ENCODE data around the gene SOX4. TPM values are rescaled to one million over a fixed set of nuclear protein-coding genes. Genes with fewer than 3 reads are reported as not detected.

SOX4 gene
- total and polyA plus RNA-seq, 2 donors (not counting 3 experiments of a cell fraction or from before 2014, with no cell fraction given): 20.4 to 121 TPM

DNA sequence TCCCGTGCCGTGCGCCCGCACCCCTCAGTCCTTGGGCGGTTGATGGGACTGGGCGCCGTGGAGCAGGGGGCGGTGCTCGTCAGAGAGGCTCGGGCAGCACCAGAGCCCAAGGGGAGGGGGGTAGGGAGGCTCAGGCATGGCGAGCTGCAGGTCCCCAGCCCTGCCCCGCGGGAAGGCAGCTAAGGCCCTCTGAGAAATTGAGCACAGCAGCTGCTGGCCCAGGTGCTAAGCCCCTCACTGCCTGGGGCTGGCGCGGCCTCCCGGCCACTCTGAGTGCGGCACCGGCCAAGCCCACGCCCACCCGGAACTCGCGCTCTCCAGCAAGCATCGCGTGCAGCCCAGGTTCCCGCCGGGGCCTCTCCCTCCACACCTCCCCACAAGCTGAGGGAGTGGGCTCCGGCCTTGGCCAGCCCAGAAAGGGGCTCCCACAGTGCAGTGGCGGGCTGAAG is 16.4 kb downstream of the SOX4 start:
- H3K36me3 ChIP-seq (ENCODE audit: control insufficient read depth in 2 of 2, extremely low read depth in 1 of 2, insufficient read depth in 2 of 2, low read length in 2 of 2): no peaks in the 10 kb centered on the region
- no peak overlapping the region for H2AFZ ChIP-seq (ENCODE audit: low read depth, low read length)
- intact Hi-C loops (cut with micrococcal nuclease): no loop called here
- dilution Hi-C loops (cut with MboI; ENCODE audit: extremely low pct_ligation_motif_present, low sequenced_read_pairs): no loop called here
- DNase-seq (ENCODE audit: low read depth, low spot score) (no peak), FAIRE-seq (no peak)
- BruUV-seq (replicated peaks): no TSS peak
- H3K4me1 ChIP-seq (ENCODE audit: control insufficient read depth, extremely low read depth, insufficient read depth, low read length): peaks cover 4% of the 10 kb centered on the region
- TF ChIP-seq, protein P1, sequence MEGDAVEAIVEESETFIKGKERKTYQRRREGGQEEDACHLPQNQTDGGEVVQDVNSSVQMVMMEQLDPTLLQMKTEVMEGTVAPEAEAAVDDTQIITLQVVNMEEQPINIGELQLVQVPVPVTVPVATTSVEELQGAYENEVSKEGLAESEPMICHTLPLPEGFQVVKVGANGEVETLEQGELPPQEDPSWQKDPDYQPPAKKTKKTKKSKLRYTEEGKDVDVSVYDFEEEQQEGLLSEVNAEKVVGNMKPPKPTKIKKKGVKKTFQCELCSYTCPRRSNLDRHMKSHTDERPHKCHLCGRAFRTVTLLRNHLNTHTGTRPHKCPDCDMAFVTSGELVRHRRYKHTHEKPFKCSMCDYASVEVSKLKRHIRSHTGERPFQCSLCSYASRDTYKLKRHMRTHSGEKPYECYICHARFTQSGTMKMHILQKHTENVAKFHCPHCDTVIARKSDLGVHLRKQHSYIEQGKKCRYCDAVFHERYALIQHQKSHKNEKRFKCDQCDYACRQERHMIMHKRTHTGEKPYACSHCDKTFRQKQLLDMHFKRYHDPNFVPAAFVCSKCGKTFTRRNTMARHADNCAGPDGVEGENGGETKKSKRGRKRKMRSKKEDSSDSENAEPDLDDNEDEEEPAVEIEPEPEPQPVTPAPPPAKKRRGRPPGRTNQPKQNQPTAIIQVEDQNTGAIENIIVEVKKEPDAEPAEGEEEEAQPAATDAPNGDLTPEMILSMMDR (IDR thresholded peaks at IDR 0.05; ENCODE audit: extremely low read depth in 1 of 2, insufficient read depth in 1 of 2, low read depth in 1 of 2, low read length in 2 of 2): no peak
- TF ChIP-seq POLR2A (IDR thresholded peaks at IDR 0.05; ENCODE audit: low read depth, low read length): no peak
- TF ChIP-seq POLR2AphosphoS5 (IDR thresholded peaks at IDR 0.05; ENCODE audit: insufficient read depth, low read depth, low read length): no peak
- TF ChIP-seq EZH2 (IDR thresholded peaks at IDR 0.05; ENCODE audit: borderline replicate concordance, low read depth, low read length, severe bottlenecking): no peak
- TF ChIP-seq JUN (IDR thresholded peaks at IDR 0.05; ENCODE audit: borderline replicate concordance, insufficient read depth, insufficient read length, low read depth): no peak
- no peak for TF ChIP-seq GATA2 (IDR thresholded peaks at IDR 0.05; ENCODE audit: insufficient read depth, insufficient read length, low read depth, low read length)
- TF ChIP-seq MYC (IDR thresholded peaks at IDR 0.05; ENCODE audit: low read depth, low read length): no peak
- TF ChIP-seq MAX (IDR thresholded peaks at IDR 0.05; ENCODE audit: insufficient read depth, insufficient read length): no peak
- no peak for TF ChIP-seq FOS (IDR thresholded peaks at IDR 0.05; ENCODE audit: borderline replicate concordance, insufficient read depth, low read length)
- H3K9me1 ChIP-seq (replicated peaks; ENCODE audit: control insufficient read depth, extremely low read depth, insufficient read depth, low read length): no peaks in the 10 kb centered on the region
- no peak overlapping the region for H3K9ac ChIP-seq (replicated peaks; ENCODE audit: extremely low read depth, insufficient read depth, low read length)
- no peaks in the 10 kb centered on the region for H3K27me3 ChIP-seq (ENCODE audit: control insufficient read depth in 2 of 2, insufficient read depth in 2 of 2, low read length in 2 of 2)
- no peak overlapping the region for H3K4me2 ChIP-seq (ENCODE audit: insufficient read depth, low read length)
- H3K27ac ChIP-seq (ENCODE audit: insufficient read depth, low read depth, low read length): no peak overlapping the region
- no peaks in the 10 kb centered on the region for H3K9me3 ChIP-seq (replicated peaks; ENCODE audit: control insufficient read depth, insufficient read depth, low read length)
- ChIA-PET POLR2A (no interaction called here), CTCF (interaction anchor here (1.4 kb wide), 1 partner anchor 333 kb away, joined by 3 read pairs; no protein-coding TSS in a partner anchor)
- H4K20me1 ChIP-seq (replicated peaks; ENCODE audit: control insufficient read depth, extremely low read depth, insufficient read depth, low read length): no peaks in the 10 kb centered on the region
- no peaks in the 10 kb centered on the region for H3K79me2 ChIP-seq (ENCODE audit: control insufficient read depth, insufficient read depth, low read length)
- no peak overlapping the region for H3K4me3 ChIP-seq (replicated peaks in 1 of 3; ENCODE audit: insufficient read depth in 1 of 3, low read depth in 1 of 3, low read length in 3 of 3)

Data from endothelial cell of umbilical vein (primary cell).